ENCODE data around the gene IL36A.

IL36A gene

DNA sequence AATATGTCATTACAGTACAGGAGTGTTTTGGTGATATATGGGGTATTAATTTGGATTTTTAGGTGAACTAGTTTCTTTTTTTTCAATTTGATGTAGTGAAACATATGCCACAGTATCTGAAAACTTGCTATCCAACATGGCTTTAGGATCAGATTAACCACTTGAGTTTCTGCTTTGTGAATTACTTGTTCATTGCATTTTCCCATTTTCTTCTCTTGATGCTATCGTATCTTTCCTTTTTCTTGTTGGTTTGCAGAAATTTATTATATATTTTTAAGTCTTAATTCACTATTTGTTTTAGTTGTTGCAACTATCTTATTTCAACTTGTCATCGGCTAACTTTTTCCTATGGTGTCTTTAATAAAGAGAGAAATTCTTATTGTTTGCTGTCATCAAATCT is 8.8 kb downstream of the IL36A start:
- no peak for DNase-seq (ENCODE audit: low read depth)
- no peak overlapping the region for H3K4me3 ChIP-seq (ENCODE audit: low read depth, low read length)
- TF ChIP-seq, protein P1, sequence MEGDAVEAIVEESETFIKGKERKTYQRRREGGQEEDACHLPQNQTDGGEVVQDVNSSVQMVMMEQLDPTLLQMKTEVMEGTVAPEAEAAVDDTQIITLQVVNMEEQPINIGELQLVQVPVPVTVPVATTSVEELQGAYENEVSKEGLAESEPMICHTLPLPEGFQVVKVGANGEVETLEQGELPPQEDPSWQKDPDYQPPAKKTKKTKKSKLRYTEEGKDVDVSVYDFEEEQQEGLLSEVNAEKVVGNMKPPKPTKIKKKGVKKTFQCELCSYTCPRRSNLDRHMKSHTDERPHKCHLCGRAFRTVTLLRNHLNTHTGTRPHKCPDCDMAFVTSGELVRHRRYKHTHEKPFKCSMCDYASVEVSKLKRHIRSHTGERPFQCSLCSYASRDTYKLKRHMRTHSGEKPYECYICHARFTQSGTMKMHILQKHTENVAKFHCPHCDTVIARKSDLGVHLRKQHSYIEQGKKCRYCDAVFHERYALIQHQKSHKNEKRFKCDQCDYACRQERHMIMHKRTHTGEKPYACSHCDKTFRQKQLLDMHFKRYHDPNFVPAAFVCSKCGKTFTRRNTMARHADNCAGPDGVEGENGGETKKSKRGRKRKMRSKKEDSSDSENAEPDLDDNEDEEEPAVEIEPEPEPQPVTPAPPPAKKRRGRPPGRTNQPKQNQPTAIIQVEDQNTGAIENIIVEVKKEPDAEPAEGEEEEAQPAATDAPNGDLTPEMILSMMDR (IDR thresholded peaks at IDR 0.05; ENCODE audit: control insufficient read depth, extremely low read depth, insufficient read depth) = no peak

DNA sequence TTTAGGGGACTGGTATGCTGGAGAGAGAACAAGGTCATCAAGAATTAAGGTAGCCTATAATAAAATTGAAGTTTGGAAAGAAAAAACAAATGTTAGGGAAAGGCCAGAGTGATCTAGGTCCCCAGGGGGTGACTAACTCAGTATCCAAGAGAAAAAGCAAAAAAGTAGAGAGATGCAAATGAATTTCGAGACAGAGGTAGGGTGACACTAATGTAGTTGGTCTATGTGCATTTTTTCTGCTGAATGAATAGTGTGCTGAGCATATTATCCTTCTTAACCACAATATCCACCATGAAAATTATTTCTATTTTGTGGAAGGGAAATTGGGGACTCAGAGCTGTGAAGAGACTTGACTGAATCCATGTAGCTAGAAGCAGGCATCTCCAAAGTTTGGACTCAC is 9.8 kb downstream of the IL36A start:
- TF ChIP-seq, protein P1 (IDR thresholded peaks at IDR 0.05; ENCODE audit: control insufficient read depth, extremely low read depth, insufficient read depth) = no peak
- no peak for DNase-seq (ENCODE audit: low read depth)
- H3K4me3 ChIP-seq (ENCODE audit: low read depth, low read length) = no peak overlapping the region

DNA sequence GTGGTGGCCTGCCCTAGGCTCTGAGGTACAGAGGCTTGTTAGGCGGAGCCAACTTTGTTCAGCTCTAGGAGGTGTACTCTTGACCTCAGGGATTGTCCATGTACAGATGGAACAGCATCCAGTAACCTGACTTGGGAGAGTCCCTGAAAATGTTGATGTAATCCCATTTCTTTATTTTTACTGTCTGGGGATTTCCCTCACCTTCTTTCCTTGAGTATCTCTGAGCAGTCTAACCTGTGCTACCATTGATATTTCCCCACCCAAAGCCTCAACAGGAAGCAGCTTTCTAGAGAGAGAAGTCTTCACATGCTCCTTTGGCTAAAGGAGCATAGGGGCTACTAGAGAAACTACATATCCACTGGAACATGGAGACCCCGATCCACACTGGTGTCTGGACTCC is 10.4 kb downstream of the IL36A start:
- DNase-seq (ENCODE audit: low read depth) = no peak
- TF ChIP-seq, protein P1 (IDR thresholded peaks at IDR 0.05; ENCODE audit: control insufficient read depth, extremely low read depth, insufficient read depth) = no peak
- no peak overlapping the region for H3K4me3 ChIP-seq (ENCODE audit: low read depth, low read length)

DNA sequence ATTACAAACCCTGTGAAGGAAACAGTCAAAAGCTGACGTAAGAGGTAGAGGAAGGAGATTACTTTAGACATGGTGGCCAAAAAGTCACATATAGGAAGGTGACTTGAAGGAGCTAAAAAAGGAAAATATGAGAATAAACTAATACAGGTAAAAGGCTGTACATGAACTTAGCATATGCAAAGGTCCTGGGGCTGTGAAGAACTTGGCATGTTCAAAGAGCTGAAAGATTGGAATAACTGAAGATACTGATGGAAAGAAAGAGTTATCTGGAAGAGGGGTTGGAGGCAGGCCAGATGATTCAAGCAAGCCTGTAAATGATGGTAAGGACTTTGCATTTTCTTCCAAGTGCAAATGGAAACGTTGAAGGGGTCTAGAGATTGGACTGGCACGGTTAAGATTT is 13.2 kb downstream of the IL36A start:
- no peak for DNase-seq (ENCODE audit: low read depth)
- H3K4me3 ChIP-seq (ENCODE audit: low read depth, low read length) = no peak overlapping the region
- TF ChIP-seq, protein P1 (IDR thresholded peaks at IDR 0.05; ENCODE audit: control insufficient read depth, extremely low read depth, insufficient read depth) = no peak

DNA sequence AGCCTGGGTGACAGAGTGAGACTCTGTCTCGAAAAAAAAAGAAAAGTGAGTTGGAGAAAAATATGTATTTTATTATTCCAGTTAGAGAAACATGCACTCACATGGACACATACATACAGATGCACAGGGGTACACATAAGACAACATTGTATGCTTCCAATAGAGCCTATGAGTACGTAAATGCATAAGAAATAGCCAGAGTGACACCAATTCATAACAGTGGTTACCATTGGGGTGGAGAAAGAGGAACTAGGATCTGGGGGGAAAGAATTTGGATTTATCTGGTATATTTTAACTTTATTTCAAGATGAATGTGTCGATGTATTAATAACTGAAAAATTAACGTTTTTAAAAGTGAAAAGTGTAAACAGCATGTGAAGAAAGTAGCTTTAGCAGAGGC is 16.1 kb downstream of the IL36A start:
- DNase-seq (ENCODE audit: low read depth) = no peak
- no peak overlapping the region for H3K4me3 ChIP-seq (ENCODE audit: low read depth, low read length)
- TF ChIP-seq, protein P1 (IDR thresholded peaks at IDR 0.05; ENCODE audit: control insufficient read depth, extremely low read depth, insufficient read depth) = no peak

DNA sequence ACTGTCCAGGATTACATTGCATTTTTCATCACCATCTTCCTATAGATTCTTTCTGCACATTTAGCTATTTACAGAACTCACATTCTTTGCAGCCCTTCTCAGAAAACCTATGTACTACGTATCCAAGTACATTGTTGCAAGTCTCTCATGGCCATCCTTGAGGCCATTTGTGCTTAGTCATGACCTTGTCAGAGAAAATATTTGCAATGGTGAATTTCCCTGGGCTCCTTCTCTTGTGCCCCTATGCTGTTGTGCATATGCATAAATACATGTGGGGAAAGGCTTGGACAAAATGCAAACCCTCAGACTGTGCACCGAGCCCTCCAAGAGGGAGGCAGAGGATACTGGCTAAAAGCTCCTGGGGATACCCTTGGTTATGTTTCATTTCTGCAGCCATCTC is 19.5 kb downstream of the IL36A start:
- H3K4me3 ChIP-seq (ENCODE audit: low read depth, low read length) = no peak overlapping the region
- TF ChIP-seq, protein P1 (IDR thresholded peaks at IDR 0.05; ENCODE audit: control insufficient read depth, extremely low read depth, insufficient read depth) = no peak
- no peak for DNase-seq (ENCODE audit: low read depth)

DNA sequence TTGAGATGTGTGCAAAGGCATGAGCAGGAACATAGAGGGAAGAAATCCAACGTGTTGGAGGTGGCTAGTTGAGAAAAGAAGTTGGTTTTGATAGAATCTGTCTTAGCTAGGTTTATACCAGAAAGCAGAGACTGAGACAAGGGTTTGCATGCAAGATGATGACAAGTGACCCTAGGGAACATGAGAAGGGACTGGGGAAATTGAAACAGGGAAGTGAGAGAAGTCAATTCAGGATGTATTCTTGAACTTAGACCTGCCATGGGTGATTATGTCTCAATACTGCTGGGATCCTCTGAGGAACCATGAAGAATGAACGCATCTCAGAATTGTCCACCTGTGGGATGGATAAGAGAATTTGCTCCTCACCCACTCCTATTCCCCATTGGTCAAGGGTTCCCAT is 20.5 kb downstream of the IL36A start:
- no peak overlapping the region for H3K4me3 ChIP-seq (ENCODE audit: low read depth, low read length)
- TF ChIP-seq, protein P1 (IDR thresholded peaks at IDR 0.05; ENCODE audit: control insufficient read depth, extremely low read depth, insufficient read depth) = no peak
- DNase-seq (ENCODE audit: low read depth) = no peak

Measured in LNCaP clone FGC (cell line).